Limb (tissue), 2 donors: ENCODE data around the gene SELENOM.
"Not testable (repeated sequence)": the region's sequence is repeated elsewhere in the genome, so short reads cannot be mapped to it uniquely, and the experiment has no call there.

Source experiments
- DNase-seq, 2 donors: peaks; one replicate each; pipeline ENCODE4 v3.0.0-alpha.2; 2016; ENCODE audit errors: extremely low spot score in 2 of 2

SELENOM gene

DNA sequence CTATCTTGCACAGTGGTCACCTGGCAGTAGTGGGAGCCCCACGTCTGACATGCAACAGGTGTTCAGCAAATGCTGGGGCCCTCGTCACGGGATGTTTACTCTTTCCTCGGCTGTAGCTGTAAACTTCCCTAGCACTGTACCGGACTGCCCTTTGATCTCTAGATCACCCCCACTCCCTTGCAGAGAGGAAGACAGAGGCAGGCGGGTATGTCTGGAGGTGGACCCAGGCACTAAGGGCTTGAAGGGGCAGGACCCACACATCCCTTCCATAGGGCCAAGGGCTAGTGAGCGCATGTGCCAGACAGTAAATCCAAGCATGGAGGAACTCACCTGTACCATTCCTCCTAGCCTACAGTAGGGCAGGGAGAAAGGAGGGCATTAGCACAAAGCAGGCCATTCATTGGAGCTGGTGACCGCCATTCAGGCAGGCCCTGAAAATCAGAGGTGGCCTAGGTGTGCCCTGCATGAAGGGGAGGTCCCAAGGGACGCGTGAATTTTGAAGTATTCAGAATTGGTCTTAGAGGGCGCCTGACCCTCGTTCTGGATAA is 28.2 kb downstream of the SELENOM start:
- no peak for DNase-seq

- not testable (repeated sequence) for DNase-seq
Measured at GRCh38 chr22:31078389-31078788, 29.0 kb downstream of the SELENOM start.

DNA sequence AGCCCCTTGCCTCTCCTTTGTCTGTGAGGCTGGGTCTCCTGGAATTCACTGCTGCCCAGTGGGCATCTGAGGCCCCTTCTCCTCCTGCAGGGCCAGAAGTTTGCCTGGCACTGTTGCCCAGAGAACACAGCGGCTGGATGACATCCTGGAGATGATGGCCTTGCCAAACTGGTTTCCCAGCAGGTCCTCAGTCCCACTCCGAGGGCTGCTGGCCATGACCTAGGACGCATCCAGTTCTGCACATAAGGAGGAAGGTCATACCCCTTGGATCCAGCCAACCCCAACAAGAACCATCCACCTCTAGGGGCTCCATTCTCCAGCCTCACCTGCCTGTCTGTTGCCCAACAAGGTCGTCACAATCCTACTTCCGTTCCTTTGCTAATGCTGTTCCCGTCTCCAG is 29.7 kb downstream of the SELENOM start:
- no peak for DNase-seq

DNA sequence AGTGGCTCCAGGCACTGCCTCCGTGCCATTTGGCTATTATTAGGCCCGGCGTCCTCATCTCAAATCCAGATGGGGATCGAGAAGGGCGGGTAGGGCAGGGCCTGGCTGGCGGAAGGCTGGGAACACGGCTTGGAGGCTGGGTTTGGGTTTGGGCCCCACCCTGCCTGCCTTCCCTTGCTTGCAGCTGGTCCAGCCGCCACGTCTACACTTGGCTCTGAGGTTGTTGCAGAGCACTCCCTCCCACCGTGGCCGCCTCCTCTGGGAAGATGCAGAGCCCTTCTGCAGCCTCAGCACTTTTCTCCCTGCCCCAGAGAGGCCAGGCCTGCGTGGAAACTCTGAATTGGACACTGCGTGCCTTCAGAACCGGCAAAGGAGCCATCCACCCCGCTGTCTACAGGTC is 31.4 kb downstream of the SELENOM start:
- peak; percentile 74 to 82 for DNase-seq

DNA sequence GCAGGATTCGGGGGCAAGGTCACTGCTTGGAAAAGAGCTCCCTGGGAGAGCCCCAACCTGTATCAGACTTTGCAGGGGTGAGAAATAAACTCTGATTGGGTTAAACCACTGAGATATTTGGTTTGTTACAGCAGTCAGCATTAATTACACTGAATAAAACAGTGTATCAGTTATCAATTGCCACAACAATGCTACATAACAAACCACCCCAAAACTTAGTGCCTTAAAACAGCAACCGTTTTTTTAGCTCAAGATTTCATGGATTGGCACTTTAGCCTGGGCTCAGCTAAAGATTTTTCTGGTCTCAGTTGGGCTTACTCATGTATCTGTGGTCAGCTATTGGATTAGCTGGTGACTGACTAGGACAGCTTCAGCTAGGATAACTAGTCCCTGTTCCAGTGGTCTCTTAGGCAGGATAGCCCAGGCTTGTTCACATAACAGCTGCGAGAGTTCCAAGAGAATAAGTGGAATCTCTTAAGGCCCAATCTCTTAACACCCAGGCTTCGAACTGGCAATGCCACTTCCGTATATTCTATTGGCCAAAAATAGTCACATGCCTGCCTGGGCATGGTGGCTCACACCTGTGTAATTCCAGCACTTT is 33.7 kb downstream of the SELENOM start:
- DNase-seq: not testable (repeated sequence)

DNA sequence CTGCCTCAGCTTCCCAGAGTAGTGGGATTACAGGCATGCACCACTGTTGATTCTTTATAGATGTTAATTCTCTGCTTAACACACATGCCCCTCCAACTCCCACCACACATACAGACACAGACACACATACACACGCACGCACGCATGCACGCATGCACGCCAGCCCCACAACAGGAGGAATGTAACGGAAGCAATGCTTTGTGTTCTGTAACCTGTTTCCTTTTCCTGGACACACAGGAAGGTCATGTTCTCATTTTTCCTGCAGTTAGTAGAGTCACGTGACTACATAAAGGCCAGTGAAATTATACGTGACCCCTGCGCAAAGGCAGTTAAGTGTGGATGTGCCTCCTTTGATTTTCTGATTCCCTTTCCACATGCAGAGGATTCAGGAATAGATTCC is 34.2 kb downstream of the SELENOM start:
- DNase-seq: not testable (repeated sequence)

DNA sequence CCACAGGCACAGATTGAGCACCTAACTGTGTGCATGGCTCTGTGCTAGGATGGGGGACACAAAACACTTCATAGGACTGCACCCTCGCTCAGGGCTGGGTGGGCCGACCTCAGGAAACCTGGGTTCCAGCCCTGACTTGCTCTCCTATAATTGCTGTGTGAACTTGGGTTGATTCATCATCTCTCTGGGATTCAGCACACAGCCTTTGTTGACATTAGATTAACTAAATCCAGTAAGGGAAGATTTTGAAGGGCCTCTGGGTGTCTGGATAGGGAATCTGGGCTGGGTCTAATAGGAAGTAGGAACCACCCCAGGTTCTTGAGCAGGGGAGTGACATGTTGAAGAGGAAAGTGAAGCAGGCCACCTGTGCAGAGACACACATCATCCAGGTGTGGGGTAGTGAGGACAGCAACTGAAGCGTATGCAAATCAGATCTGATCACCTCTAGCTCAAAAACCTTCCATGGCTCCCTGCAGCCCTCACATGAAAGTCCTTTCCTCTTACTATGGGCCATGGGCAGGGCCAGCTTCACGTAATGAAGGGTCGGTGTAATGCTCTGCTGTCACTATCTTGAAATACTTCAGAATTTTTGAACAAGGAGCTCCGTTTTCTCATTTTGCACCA is 37.6 kb downstream of the SELENOM start:
- DNase-seq: not testable (repeated sequence)

DNA sequence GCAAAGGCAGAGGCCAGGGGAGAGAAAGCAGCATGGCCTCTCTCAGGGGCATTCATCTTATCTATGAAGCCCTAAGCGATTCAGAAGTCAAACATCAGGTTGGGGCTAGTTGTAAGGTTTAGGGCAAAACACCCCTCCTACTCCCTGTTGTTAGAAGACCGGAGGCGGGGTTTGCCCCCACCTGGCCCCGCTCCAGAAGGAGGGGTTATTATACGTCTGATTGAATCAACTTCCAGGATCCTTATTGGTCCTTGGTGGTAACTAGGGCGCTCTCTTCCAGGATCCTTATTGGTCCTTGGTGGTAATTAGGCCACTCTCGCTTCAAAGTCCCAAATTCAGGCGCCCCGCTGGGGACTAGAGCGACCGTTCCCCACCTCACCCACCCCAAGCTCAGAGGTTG is 38.4 kb downstream of the SELENOM start:
- DNase-seq: no peak

DNA sequence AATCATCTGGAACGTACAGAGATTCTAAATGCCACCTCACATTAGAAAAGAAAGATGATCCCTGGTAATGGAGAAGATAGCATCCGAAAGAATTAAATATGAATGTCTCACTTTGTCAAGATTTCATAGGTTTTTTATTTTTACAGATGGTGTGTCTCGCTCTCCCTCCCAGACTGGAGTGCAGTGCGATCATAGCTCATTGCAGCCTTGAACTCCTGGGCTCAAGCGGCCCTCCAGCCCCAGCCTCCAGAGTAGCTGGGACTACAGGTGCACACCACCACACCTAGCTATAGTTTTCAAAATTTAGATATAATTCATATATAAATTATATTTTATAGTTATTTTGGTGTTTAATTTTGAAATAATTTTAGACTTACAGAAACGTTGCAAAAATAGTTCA is 43.0 kb downstream of the SELENOM start:
- no peak for DNase-seq

DNA sequence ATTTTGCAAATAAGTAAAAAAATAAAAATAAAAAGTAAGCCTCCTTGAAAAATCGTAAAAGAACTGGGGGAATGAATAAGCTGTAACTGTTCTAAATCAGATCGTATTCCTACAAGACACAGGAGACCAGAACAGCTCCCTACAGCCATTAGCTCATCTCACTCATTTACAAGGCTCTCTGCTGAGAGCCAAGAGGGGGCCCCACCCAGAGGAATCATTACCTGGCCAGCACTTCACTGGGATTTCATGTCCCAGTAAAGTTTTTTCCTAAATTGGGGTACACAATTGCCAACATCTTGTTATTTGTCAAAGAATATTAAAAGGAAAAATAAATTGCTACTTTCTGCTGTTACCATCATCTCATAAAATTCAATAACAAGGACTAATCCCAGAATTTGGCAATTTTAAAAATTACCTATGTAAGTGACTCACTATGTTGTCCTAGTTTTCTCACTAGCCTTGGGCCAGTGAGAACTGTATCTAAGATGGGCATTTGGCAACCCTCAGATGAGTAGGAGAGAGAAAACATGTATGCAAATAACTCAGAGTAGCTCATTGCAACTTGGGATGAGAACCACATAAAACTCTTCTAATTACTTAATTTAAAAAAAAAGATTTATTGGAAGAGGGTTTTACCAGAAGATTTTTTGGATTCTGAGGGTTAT is 44.7 kb downstream of the SELENOM start:
- no peak for DNase-seq

GRCh38 chr22:31059663-31060062 is 47.7 kb downstream of the SELENOM start:
- DNase-seq: not testable (repeated sequence)

DNA sequence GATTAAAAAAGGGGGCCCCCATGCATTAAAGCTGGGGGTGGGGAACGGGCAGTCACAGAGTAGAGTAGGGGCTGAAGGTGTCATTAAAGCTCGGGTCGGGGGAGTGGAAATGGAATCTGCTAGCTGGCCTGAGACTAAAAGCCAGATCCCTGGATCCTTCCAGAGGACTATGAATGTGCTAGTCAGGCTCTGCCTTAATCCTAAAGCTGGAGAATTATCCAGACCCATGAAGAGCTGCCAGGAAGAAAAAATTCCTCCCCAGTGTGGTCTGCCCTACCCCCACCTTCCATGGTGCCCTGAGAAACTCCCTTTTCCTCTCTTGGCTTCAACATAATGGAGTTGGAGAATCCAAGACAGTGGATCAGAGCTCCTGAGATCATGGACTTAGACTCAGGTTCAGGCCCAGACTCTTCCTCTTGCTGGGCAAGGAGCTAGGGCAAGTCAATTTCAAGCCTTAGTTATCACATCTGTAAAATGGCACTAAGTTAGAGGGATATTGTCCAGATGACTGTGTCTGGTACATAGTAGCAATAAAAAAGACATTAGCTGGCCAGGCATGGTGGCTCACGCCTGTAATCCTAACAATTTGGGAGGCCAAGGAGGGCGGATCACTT is 50.3 kb downstream of the SELENOM start:
- DNase-seq: peak in 1 of 2 donors; percentile 36

DNA sequence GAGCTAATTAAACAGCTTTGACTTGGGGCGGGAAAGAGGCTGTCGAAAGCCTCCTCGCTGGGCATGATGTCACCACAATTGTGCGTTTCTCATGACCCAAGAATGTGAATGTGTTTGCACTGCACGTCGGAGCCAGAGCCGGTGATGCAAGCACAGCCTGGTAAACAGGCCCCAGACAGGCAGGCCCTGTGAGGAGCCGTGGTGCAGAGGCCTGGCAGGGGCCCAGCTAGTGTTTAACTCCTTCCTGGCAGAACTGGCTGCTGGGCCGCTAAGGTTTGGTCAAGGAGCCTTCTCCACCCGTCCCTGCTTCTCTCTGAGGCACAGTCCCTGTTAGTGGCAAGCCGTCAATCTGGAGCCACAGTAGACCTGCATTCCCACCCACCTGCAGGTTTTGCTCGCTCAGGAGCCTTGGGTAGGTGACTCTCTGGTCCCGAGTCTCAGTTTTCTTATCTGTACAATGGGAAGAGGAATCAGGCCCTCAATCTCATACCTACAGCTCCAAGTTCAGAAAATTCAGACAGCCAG is 51.7 kb downstream of the SELENOM start:
- DNase-seq: peak; percentile 86 to 90

DNA sequence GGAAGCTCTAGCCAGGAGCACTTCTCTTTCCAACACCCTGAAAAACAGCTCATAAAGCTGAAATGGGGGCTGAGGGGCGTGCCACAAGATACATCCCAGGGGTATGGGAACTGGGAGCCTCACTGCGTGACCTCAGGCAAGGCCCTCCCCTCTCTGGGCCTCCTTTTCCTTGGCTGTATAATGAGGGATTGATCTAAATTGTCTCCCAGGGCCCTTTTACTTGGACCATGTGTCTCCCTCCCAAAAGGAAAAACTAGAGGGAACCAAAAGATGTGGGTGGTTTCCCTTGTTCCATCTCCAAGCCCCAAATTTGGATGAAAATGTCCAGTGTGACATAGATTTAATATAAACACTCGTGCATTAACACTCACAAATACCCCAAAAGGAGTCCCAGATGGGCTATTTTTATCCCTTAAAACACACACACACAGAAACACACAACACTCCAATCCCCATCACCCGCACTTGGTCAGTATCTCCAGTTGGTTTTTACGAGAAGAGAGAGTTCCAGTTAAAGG is 52.2 kb downstream of the SELENOM start:
- DNase-seq: peak in 1 of 2 donors; percentile 38
